Measurements from ENCODE around the gene MYOG.

The MYOG gene

DNA sequence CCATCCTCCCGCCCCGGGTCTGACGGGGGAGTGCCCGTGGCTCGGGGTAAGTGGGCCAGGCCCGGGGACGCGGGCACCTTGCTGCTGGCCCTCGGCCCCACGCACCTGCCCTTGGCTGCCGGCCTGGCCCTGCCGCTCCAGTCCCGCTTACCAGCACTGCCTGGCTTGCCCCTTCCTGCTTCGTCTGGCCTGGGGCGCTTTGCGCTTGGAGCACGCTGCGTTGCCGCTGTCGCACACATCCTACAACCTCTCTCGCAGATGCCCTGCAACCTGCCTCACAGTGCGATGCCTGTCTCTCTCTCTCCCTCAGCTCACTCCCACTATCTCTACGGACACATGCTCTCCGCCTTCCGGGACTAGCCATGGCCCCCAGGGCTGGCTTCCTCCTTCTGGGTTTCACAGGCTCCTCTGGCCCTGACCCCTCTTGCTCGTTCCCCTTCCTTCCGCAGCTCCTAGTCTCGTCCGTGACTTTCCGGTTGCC, 9.7 kb downstream of the MYOG start:
- TF ChIP-seq GATA3 (IDR thresholded peaks at IDR 0.05; ENCODE audit: low read depth, low read length) (no peak), GATA2 (IDR thresholded peaks at IDR 0.05; ENCODE audit: low read depth, low read length) (no peak)

DNA sequence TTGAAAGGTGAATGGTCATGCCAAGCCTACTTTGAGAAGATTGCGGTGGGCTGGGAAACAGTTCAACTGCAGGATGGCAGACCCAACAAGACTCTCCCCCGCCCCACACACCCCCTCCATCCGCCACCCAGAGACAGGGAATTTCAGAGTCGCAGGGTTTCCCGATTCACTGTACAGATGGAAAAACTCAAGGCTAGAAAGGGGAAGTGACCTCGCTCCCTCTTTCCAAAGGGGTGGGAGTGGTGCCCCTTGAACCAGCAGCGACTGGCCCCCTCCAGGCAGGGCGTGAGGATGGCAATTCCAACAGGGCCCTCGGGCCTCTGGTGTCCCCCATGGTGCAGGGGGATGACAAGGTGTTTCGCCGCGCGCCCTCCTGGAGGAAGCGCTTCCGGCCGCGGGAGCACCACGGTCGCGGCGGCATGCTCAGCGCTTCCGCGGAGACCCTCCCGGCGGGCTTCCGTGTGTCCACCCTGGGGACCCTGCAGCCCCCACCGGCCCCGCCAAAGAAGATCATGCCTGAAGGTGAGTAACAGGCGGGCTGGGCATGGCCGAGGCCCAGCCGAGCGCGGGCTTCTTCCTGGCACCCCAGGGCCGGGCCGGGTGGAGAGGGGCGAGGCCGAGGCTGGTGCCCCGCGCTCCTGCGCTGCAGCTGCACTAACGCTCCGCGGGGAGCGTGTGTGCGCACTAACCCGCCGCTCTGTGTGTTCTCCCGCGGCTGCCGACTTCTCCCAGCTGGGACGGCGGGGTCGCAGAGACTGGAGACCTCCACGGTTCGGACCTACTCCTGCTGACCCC, 10.4 kb downstream of the MYOG start:
- no peak for TF ChIP-seq GATA3 (IDR thresholded peaks at IDR 0.05; ENCODE audit: low read depth, low read length)
- no peak for TF ChIP-seq GATA2 (IDR thresholded peaks at IDR 0.05; ENCODE audit: low read depth, low read length)

DNA sequence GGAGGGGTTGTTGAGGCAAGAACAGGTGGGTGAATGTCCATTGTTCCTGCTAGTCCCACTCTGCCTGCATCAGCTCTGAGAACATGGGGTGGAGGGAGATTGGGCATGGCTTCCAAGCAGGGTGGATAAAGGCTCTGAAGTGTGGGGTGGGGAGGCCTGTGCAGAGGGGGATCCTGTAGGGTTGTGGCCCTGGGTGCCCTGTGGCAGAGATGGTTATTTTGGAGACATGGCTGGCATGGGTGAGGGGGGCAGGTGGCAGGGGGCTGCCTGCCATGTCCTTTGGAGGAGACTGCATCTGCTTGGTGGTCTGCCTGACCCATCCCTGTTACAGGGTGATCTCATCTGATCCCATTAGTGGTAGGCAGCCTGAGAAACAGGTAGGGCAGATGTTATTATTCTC, 11.2 kb downstream of the MYOG start:
- TF ChIP-seq GATA3 (IDR thresholded peaks at IDR 0.05; ENCODE audit: low read depth, low read length) (no peak), GATA2 (IDR thresholded peaks at IDR 0.05; ENCODE audit: low read depth, low read length) (no peak)

DNA sequence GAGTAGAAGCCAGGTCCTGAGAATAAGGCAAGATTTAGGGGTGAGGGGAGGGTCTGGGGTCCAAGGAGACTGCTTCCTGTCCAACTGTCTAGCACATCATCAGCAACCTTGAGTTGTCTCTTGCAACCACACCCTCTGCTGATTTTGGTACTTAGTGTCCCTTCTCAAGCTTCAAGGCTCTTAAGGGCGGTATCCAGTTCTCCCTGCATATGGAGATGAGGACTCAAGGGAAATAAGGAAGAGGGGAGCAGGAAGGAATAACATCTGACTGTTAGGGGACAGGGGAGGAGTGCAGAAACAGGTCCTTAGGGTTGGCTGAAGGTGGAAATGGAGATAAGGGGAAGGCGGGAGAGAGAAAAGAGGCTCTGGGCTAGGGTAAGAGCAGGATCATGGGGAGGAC, 12.3 kb downstream of the MYOG start:
- TF ChIP-seq GATA2 (IDR thresholded peaks at IDR 0.05; ENCODE audit: low read depth, low read length) = no peak
- TF ChIP-seq GATA3 (IDR thresholded peaks at IDR 0.05; ENCODE audit: low read depth, low read length) = no peak

DNA sequence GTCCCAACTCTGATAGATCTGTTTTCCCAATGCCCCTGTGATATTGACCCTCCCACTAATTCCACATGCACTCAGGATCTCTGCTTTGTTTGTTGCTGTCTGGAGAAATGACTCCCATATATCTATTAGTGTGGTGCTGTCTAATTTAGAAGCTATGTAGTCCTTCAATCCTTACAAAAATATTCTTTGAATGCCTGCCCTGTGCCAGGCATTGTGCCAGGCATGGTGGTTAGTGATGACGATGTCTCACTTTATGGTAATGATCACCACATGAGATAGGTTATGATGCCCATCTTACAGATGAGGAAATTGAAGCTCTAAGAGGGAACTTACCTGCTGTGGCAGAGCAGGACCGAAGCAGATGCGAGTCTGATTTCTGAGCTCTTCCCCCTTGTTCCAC, 12.9 kb downstream of the MYOG start:
- TF ChIP-seq GATA2 (IDR thresholded peaks at IDR 0.05; ENCODE audit: low read depth, low read length) = no peak
- no peak for TF ChIP-seq GATA3 (IDR thresholded peaks at IDR 0.05; ENCODE audit: low read depth, low read length)

DNA sequence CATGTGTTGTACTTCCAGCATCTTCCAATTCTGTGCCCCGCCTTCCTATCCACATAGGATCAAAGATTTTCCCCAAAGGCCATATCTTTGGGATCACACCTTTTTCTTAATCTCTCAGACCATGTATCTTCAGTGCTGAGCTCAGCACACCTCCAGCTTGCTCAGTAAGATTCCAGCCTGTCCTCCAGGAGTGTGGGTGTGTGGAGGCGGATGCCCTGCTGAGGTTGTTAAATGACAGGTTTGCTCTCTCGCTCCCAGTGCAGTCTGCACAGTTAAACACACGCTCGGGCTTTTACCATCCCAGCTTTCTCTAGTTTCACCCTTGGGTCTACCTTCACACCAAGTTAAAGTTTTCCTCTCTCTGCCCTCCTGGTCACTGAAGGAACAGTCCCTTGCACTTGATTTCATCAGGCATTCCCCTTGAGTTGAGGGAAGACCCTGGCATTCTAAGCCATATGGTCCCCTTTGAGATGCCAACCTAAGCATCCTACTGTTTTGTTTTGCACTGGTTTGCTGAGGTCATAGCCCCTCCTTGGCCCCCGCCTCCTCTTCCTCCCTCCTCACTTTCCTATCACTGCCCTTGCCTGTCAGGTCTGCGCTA, 13.7 kb downstream of the MYOG start:
- no peak for TF ChIP-seq GATA3 (IDR thresholded peaks at IDR 0.05; ENCODE audit: low read depth, low read length)
- TF ChIP-seq GATA2 (IDR thresholded peaks at IDR 0.05; ENCODE audit: low read depth, low read length) = no peak

DNA sequence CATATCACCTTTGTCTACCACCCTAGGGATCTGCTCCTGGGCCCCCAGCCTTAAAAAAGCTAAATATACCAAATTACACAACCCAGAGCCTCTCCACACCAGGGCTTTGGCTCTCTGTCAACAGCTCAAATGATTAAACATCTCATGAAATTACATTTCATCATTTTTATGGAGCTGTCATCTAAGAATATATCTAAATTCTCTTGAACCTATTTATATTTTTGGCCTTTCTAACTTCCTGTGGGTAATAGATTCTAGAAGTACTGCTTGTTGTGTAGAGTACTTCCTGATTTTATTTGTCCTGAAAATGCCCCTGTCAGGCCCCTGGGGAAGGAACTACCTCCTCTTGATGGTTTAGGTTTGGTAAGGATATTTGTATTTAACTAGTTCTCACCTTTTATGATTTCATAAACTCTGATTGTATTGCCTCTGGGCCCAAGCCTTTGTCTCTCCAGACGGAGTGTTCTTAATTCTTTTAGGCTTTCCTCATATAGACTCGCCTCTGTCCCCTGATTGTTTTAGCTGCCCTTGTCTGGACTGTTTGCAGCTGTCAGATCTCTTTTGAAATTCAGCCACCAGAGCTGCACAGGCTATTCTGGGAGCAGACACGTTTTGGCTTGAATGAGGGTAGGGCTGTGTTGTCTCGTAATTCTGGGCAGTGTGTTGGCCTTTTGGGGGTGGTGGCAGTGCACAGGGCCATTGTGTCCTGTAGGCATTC, 16.6 kb downstream of the MYOG start:
- no peak for TF ChIP-seq GATA3 (IDR thresholded peaks at IDR 0.05; ENCODE audit: low read depth, low read length)
- no peak for TF ChIP-seq GATA2 (IDR thresholded peaks at IDR 0.05; ENCODE audit: low read depth, low read length)

DNA sequence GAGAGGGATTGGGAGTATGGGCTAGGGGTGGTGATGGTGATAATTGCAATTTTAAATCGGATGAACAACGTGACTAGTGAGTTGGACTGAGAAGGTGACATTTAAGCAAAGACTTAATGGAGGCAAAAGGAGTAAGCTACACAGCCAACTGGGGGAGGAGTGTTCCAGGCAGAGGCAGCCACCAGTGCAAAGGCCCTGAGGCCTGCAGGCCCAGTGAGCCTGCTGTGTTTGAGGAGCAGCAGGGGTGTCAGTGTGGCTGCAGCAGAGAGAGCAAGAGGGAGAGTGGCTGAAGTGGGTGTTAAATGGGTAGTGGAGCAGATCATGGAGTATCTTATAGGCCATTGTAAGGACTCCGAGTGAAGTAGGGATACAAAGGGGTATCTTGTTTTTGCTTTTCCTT, 18.8 kb downstream of the MYOG start:
- TF ChIP-seq GATA3 (IDR thresholded peaks at IDR 0.05; ENCODE audit: low read depth, low read length) = no peak
- no peak for TF ChIP-seq GATA2 (IDR thresholded peaks at IDR 0.05; ENCODE audit: low read depth, low read length)

DNA sequence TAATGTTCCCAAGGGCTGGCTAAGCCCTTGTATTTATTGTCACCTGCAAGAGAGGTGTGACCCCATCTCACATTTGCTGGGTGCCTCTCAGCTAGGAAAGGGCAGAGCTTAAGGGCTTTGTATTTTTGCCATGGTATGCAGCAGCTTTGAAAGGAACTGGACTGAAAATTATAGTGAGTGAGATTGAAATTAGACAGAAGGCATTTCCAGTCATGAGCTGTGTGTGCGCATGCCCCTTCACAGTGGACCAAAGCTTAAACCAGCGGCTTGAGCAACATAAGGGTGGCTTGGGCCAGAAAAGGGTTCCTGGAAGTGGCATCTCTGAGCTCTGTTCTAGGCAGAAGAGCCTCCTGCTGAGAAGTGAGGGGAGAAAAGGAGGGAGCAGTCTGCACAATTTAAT, 19.8 kb downstream of the MYOG start:
- no peak for TF ChIP-seq GATA3 (IDR thresholded peaks at IDR 0.05; ENCODE audit: low read depth, low read length)
- TF ChIP-seq GATA2 (IDR thresholded peaks at IDR 0.05; ENCODE audit: low read depth, low read length) = no peak

DNA sequence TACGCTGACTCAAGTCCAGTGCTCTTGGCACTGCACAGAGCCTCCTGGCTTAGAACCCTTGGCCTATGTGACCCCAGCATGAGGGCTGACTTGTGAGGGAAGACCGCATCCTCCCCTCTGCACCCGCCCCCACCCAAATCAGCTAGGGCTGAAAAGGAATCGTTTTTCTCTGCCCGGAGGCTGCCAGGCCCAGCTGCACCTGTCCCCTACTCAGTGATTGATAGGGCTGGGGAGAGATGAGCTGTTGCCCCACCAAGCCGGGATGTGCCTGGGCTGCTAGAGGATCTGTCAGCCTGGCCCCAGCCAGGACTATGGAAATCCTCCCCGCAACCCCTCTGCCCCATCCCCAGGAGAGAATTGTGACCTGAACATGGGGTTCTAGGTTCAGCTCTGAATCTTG, 20.6 kb downstream of the MYOG start:
- TF ChIP-seq GATA3 (IDR thresholded peaks at IDR 0.05; ENCODE audit: low read depth, low read length) (no peak), GATA2 (IDR thresholded peaks at IDR 0.05; ENCODE audit: low read depth, low read length) (no peak)

DNA sequence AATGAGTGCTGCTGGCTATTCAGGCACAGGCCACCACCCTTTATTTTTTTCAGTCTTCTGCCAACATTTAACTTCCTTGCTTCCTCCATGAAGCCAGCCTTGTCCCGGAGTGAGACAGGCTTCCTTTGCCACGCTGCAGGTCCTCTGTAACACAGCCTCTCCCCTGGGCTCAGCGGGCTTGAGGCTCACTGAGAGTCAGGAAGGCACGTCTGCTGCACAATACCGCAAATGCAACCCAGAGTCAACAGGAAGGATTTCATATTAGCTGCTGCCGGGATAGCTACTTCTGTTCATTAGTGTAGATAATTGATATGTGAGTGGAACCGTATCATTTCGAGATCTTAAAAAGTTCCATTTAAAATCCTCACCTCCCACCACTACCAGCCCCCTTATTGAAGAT, 22.5 kb downstream of the MYOG start:
- no peak for TF ChIP-seq GATA3 (IDR thresholded peaks at IDR 0.05; ENCODE audit: low read depth, low read length)
- no peak for TF ChIP-seq GATA2 (IDR thresholded peaks at IDR 0.05; ENCODE audit: low read depth, low read length)

DNA sequence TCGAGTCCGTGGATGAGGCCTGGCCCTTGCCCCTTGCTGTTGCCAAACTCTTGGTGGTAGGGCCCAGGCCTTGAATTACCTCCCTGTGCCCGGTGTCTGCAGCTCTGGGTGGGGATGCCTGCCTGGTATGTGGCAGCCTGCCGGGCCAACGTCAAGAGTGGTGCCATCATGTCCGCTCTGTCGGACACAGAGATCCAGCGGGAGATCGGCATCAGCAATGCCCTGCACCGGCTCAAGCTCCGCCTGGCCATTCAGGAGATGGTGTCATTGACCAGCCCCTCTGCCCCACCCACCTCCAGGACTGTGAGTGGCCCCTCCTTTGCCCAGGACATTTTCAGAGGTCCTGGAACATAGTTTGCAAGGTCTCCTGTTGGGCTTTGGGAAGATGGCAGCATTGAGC, 25.7 kb downstream of the MYOG start:
- TF ChIP-seq GATA2 (IDR thresholded peaks at IDR 0.05; ENCODE audit: low read depth, low read length) (no peak), GATA3 (IDR thresholded peaks at IDR 0.05; ENCODE audit: low read depth, low read length) (no peak)

DNA sequence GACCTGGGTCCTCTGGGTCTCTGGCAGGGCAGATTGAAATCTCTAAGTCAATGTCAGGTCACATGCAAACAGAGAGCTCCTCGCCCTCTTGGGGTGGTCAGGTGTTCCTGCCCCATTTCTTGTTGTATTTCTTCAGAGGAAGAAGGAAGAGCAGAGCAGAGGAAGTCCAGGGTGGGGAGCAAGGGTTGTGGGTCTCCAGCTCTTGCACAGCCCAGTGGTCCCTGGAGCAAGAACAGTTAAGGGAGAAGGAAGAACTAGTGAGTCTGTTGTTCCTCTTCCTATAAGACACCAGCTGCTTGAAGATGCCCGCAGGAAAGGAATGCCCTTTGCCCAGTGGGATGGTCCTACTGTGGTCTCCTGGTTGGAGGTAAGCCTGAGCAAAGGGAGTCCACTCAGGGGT, 26.3 kb downstream of the MYOG start:
- TF ChIP-seq GATA2 (IDR thresholded peaks at IDR 0.05; ENCODE audit: low read depth, low read length) (no peak), GATA3 (IDR thresholded peaks at IDR 0.05; ENCODE audit: low read depth, low read length) (no peak)

DNA sequence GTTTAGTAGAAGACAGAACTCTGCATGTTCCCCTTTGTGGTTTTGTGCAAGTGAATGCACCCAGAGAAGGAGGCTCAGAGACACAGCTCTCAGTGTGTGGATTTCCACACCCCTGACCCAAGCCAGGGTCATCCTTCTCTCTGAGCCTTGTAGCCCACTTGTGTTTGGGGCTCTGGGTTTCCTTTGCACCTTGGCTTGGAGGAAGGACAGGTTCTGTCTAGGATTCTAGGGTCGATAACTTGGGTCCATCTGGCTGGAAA, 27.2 kb downstream of the MYOG start:
- TF ChIP-seq GATA2 (IDR thresholded peaks at IDR 0.05; ENCODE audit: low read depth, low read length) = no peak
- TF ChIP-seq GATA3 (IDR thresholded peaks at IDR 0.05; ENCODE audit: low read depth, low read length) = no peak

Data from SH-SY5Y (cell line).